ENCODE measurements around the gene PLXNA1.

- TF ChIP-seq POLR2AphosphoS5 (IDR thresholded peaks at IDR 0.05; ENCODE audit: low read depth, low read length) (no peak), RCOR1 (IDR thresholded peaks at IDR 0.05; ENCODE audit: low read length) (no peak), REST (IDR thresholded peaks at IDR 0.05; ENCODE audit: low read depth, low read length) (no peak), FOSL2 (IDR thresholded peaks at IDR 0.05; ENCODE audit: borderline replicate concordance, low read depth) (no peak), TEAD4 (IDR thresholded peaks at IDR 0.05; ENCODE audit: borderline replicate concordance, insufficient read depth) (no peak), SMC3 (IDR thresholded peaks at IDR 0.05; ENCODE audit: low read depth, low read length) (no peak), EP300 (IDR thresholded peaks at IDR 0.05; ENCODE audit: borderline replicate concordance in 1 of 2, low read depth in 1 of 2, low read length in 1 of 2) (no peak), MAX (IDR thresholded peaks at IDR 0.05; ENCODE audit: low read depth) (no peak), TCF12 (IDR thresholded peaks at IDR 0.05) (no peak), IRF3 (IDR thresholded peaks at IDR 0.05; ENCODE audit: low read depth, low read length) (no peak)
- TF ChIP-seq, protein P1, sequence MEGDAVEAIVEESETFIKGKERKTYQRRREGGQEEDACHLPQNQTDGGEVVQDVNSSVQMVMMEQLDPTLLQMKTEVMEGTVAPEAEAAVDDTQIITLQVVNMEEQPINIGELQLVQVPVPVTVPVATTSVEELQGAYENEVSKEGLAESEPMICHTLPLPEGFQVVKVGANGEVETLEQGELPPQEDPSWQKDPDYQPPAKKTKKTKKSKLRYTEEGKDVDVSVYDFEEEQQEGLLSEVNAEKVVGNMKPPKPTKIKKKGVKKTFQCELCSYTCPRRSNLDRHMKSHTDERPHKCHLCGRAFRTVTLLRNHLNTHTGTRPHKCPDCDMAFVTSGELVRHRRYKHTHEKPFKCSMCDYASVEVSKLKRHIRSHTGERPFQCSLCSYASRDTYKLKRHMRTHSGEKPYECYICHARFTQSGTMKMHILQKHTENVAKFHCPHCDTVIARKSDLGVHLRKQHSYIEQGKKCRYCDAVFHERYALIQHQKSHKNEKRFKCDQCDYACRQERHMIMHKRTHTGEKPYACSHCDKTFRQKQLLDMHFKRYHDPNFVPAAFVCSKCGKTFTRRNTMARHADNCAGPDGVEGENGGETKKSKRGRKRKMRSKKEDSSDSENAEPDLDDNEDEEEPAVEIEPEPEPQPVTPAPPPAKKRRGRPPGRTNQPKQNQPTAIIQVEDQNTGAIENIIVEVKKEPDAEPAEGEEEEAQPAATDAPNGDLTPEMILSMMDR (IDR thresholded peaks at IDR 0.05): no peak
- TF ChIP-seq, protein P2, sequence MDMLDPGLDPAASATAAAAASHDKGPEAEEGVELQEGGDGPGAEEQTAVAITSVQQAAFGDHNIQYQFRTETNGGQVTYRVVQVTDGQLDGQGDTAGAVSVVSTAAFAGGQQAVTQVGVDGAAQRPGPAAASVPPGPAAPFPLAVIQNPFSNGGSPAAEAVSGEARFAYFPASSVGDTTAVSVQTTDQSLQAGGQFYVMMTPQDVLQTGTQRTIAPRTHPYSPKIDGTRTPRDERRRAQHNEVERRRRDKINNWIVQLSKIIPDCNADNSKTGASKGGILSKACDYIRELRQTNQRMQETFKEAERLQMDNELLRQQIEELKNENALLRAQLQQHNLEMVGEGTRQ (IDR thresholded peaks at IDR 0.05; ENCODE audit: borderline replicate concordance, low read depth, low read length): no peak
Observed at GRCh38 chr3:127025456-127025855, 42.5 kb downstream of the PLXNA1 start.

Measured in SK-N-SH (cell line).